PC-3 (cell line): ENCODE data around the gene FLCN. TPM values are rescaled to one million over a fixed set of nuclear protein-coding genes. Genes with fewer than 3 reads are reported as not detected.

ENCODE experiments used
- ATAC-seq: fragments of 200-7000 bp; cut with Tn5 transposase; 2 replicates; pipeline ENCODE4 v1.9.1; 2020; ENCODE audit warnings: mild to moderate bottlenecking, moderate library complexity
- BruUV-seq: library from RNA; stranded (reverse); fragments of 400-500 nt; replicated peaks from 2 replicates; lab custom pipeline; 2021; lab: Mats Ljungman, UMichigan
- CTCF ChIA-PET: fragments of 300-600 bp; sonication (Branson Sonifier 250); formaldehyde crosslinking; loops from one replicate; lab custom pipeline; 2022; ENCODE audit warnings: antibody characterized with exemption; lab: Charles Lee
- POLR2A ChIA-PET: fragments of 300-600 bp; sonication (Branson Sonifier 250); formaldehyde crosslinking; loops from one replicate; lab custom pipeline; 2022; ENCODE audit warnings: antibody characterized with exemption; ENCODE audit not compliant: unreplicated experiment; lab: Charles Lee
- DNase-seq: peaks from one replicate; pipeline ENCODE4 v3.0.0-alpha.2; 2015
- H2AFZ ChIP-seq: fragments of 300-600 bp; sonication (generic); 2 replicates; pipeline ENCODE4 v1.6.0; 2016; ENCODE audit warnings: antibody characterized with exemption, low read length
- H3F3A ChIP-seq: fragments of 300-600 bp; sonication (generic); one replicate; pipeline ENCODE4 v1.6.0; 2017; ENCODE audit warnings: antibody characterized with exemption, low read length, control low read depth, mild to moderate bottlenecking; ENCODE audit not compliant: unreplicated experiment
- H3K27ac ChIP-seq: fragments of 300-600 bp; sonication (generic); 2 replicates; pipeline ENCODE4 v1.5.1; 2016; ENCODE audit warnings: mild to moderate bottlenecking, low read length
- H3K27me3 ChIP-seq: fragments of 300-600 bp; sonication (generic); 2 replicates; pipeline ENCODE4 v1.6.1; 2016; ENCODE audit warnings: low read length, mixed read lengths
- H3K36me3 ChIP-seq: fragments of 300-600 bp; sonication (generic); 2 replicates; pipeline ENCODE4 v1.6.1; 2016; ENCODE audit warnings: low read depth, mixed run types, low read length, mixed read lengths
- H3K4me1 ChIP-seq: fragments of 300-600 bp; sonication (generic); 2 replicates; pipeline ENCODE4 v1.5.1; 2016; ENCODE audit warnings: low read length; ENCODE audit not compliant: insufficient read depth
- H3K4me2 ChIP-seq: fragments of 300-600 bp; sonication (generic); 2 replicates; pipeline ENCODE4 v1.6.0; 2016; ENCODE audit warnings: low read length
- H3K4me3 ChIP-seq: fragments of 300-600 bp; sonication (generic); 2 replicates; pipeline ENCODE4 v1.5.1; 2016; ENCODE audit warnings: mild to moderate bottlenecking, low read length, mixed read lengths
- H3K79me2 ChIP-seq: fragments of 300-600 bp; sonication (generic); 2 replicates; pipeline ENCODE4 v1.6.1; 2017; ENCODE audit warnings: low read length, mixed read lengths
- H3K9ac ChIP-seq: fragments of 300-600 bp; sonication (generic); 2 replicates; pipeline ENCODE4 v1.6.0; 2016; ENCODE audit warnings: mild to moderate bottlenecking, low read length
- H3K9me2 ChIP-seq: fragments of 300-600 bp; sonication (generic); replicated peaks from 2 replicates; pipeline ENCODE4 v1.6.1; 2016; ENCODE audit warnings: mixed run types, low read length, mixed read lengths
- H3K9me3 ChIP-seq: fragments of 300-600 bp; sonication (generic); 2 replicates; pipeline ENCODE4 v1.6.1; 2016; ENCODE audit warnings: low read length, mixed read lengths
- H4K20me1 ChIP-seq: fragments of 300-600 bp; sonication (generic); 2 replicates; pipeline ENCODE4 v1.6.1; 2016; ENCODE audit warnings: low read length, mixed read lengths
- CTCF ChIP-seq: fragments of 300-600 bp; sonication (generic); conservative IDR thresholded peaks from 2 replicates; pipeline ENCODE4 v1.5.1; 2017; ENCODE audit warnings: antibody characterized with exemption, low read depth, mild to moderate bottlenecking, low read length
- EZH2 ChIP-seq: fragments of 300-600 bp; sonication (generic); IDR thresholded peaks from one replicate; pipeline ENCODE4 v1.6.1; 2017; ENCODE audit warnings: antibody characterized with exemption, mild to moderate bottlenecking, low read length; ENCODE audit not compliant: unreplicated experiment
- EZH2phosphoT487 ChIP-seq: fragments of 300-600 bp; sonication (generic); IDR thresholded peaks from 2 replicates; pipeline ENCODE4 v1.6.1; 2018; ENCODE audit warnings: mild to moderate bottlenecking, antibody characterized with exemption, low read length, borderline replicate concordance
- intact Hi-C: fragments of 100-400 bp; cut with micrococcal nuclease; formaldehyde crosslinking; loops from 2 replicates; pipeline ENCODE4 v1.9.0; 2023
- total RNA-seq: library from RNA; depleted of rRNA; stranded (reverse); fragments of >200 nt; gene quantifications from 2 replicates; pipeline ENCODE4 v1.2.3, GENCODE V29; 2014

FLCN gene
- total RNA-seq, 1 experiment from 2014 or later, result 30.8 TPM

- Histone ChIP-seq H3K9ac (no peak overlapping the region), H3K4me1 (no peaks in the 10 kb centered on the region), H4K20me1 (peaks cover 43% of the 10 kb centered on the region), H2AFZ (no peak overlapping the region), H3K36me3 (peaks cover 91% of the 10 kb centered on the region), H3K79me2 (peaks cover 20% of the 10 kb centered on the region), H3K9me3 (no peaks in the 10 kb centered on the region), H3K4me2 (no peak overlapping the region), H3F3A (peaks cover 14% of the 10 kb centered on the region), H3K27ac (no peak overlapping the region), H3K4me3 (no peak overlapping the region), H3K27me3 (no peaks in the 10 kb centered on the region), H3K9me2 (no peaks in the 10 kb centered on the region)
- ChIA-PET POLR2A (interaction anchor here (0.6 kb wide), 2 partner anchors 70 to 1026 kb away, joined by 3 to 5 read pairs; no protein-coding TSS in a partner anchor), CTCF (no interaction called here)
- no peak for ATAC-seq
- intact Hi-C loops, result no loop called here
- no peak for TF ChIP-seq CTCF
- no peak for TF ChIP-seq EZH2
- no peak for TF ChIP-seq EZH2phosphoT487
- BruUV-seq, result no TSS peak
- DNase-seq, result no peak
Measured at GRCh38 chr17:17166446-17166845, 70.5 kb downstream of the FLCN start.

GRCh38 chr17:17165666-17166308, 71.2 kb downstream of the FLCN start:
- Histone ChIP-seq H3K9me2 (no peaks in the 10 kb centered on the region), H3K4me3 (no peak overlapping the region), H3K36me3 (peaks cover 95% of the 10 kb centered on the region), H2AFZ (no peak overlapping the region), H3K4me2 (no peak overlapping the region), H3K4me1 (no peaks in the 10 kb centered on the region), H3K9me3 (no peaks in the 10 kb centered on the region), H3K9ac (no peak overlapping the region), H3K27me3 (no peaks in the 10 kb centered on the region), H3K27ac (no peak overlapping the region), H3F3A (peaks cover 16% of the 10 kb centered on the region), H4K20me1 (peaks cover 43% of the 10 kb centered on the region), H3K79me2 (peaks cover 20% of the 10 kb centered on the region)
- intact Hi-C loops, result no loop called here
- DNase-seq (no peak), ATAC-seq (no peak)
- TF ChIP-seq EZH2phosphoT487 (no peak), EZH2 (no peak), CTCF (no peak)
- ChIA-PET POLR2A (no interaction called here), CTCF (no interaction called here)
- BruUV-seq, result no TSS peak

- H3K9ac ChIP-seq, result no peak overlapping the region
- POLR2A ChIA-PET, result interaction anchor here (0.5 kb wide), 1 partner anchor 97 kb away, joined by 15 read pairs; no protein-coding TSS in a partner anchor
- no peak for ATAC-seq
- H2AFZ ChIP-seq, result no peak overlapping the region
- peaks cover 18% of the 10 kb centered on the region for H3F3A ChIP-seq
- no peak for DNase-seq
- H3K9me3 ChIP-seq, result no peaks in the 10 kb centered on the region
- peaks cover 22% of the 10 kb centered on the region; the same call in 1 of the 2 replicates for H3K79me2 ChIP-seq
- intact Hi-C loops, result no loop called here
- BruUV-seq, result no TSS peak
- H3K36me3 ChIP-seq, result peaks cover 96% of the 10 kb centered on the region
- no peak overlapping the region for H3K27ac ChIP-seq
- H3K4me1 ChIP-seq, result no peaks in the 10 kb centered on the region
- no peaks in the 10 kb centered on the region for H3K9me2 ChIP-seq
- no peak overlapping the region for H3K4me3 ChIP-seq
- no peak overlapping the region for H3K4me2 ChIP-seq
- TF ChIP-seq EZH2 (no peak), EZH2phosphoT487 (no peak), CTCF (no peak)
- H4K20me1 ChIP-seq, result peaks cover 42% of the 10 kb centered on the region
- CTCF ChIA-PET, result no interaction called here
- no peaks in the 10 kb centered on the region for H3K27me3 ChIP-seq
Measured at GRCh38 chr17:17164676-17165075, 72.3 kb downstream of the FLCN start.
